Neuronal stem cell (in vitro differentiated cells): ENCODE results near the gene SPC24.

Experiments used
- DNase-seq: peaks from one replicate; pipeline ENCODE4 v3.0.0-alpha.2; 2013; ENCODE audit warnings: low spot score
- H2AFZ ChIP-seq: one replicate; pipeline ENCODE4 v1.6.1; 2013; ENCODE audit warnings: mild to moderate bottlenecking, low read length, inconsistent platforms
- H2AK5ac ChIP-seq: 2 replicates; pipeline ENCODE4 v1.6.1; 2013; ENCODE audit warnings: low read depth, mild to moderate bottlenecking, inconsistent platforms, low read length, moderate library complexity, mixed read lengths
- H2BK120ac ChIP-seq: 2 replicates; pipeline ENCODE4 v1.6.1; 2013; ENCODE audit warnings: low read depth, mild to moderate bottlenecking, inconsistent platforms, low read length, moderate library complexity, mixed read lengths
- H2BK12ac ChIP-seq: one replicate; pipeline ENCODE4 v1.6.1; 2013; ENCODE audit warnings: low read length, inconsistent platforms
- H2BK15ac ChIP-seq: 2 replicates; pipeline ENCODE4 v1.6.1; 2013; ENCODE audit warnings: mild to moderate bottlenecking, low read length, inconsistent platforms, mixed read lengths
- H2BK5ac ChIP-seq: one replicate; pipeline ENCODE4 v1.6.1; 2013; ENCODE audit warnings: inconsistent platforms, mild to moderate bottlenecking, low read length, moderate library complexity
- H3K14ac ChIP-seq: one replicate; pipeline ENCODE4 v1.6.1; 2013; ENCODE audit warnings: low read length, inconsistent platforms
- H3K18ac ChIP-seq: 2 replicates; pipeline ENCODE4 v1.6.1; 2013; ENCODE audit warnings: low read length, inconsistent platforms
- H3K23ac ChIP-seq: 2 replicates; pipeline ENCODE4 v1.6.1; 2013; ENCODE audit warnings: low read depth, mild to moderate bottlenecking, mixed read lengths, low read length, inconsistent platforms; ENCODE audit not compliant: poor library complexity
- H3K27ac ChIP-seq: replicated peaks from 3 replicates; pipeline ENCODE4 v1.5.1; 2013; ENCODE audit warnings: low read length, inconsistent platforms
- H3K27me3 ChIP-seq, 3 experiments: 2 replicates each; pipeline ENCODE4 v1.6.1; 2013; ENCODE audit warnings: low read length in 3 of 3, mild to moderate bottlenecking in 2 of 3, inconsistent platforms in 1 of 3, low read depth in 1 of 3, mixed read lengths in 1 of 3, moderate library complexity in 1 of 3; ENCODE audit not compliant: control insufficient read depth in 3 of 3, insufficient read depth in 3 of 3
- H3K36me3 ChIP-seq, 2 donors: replicated peaks in 1 of 2; 2 replicates each; pipeline ENCODE4 v1.6.1; 2013; ENCODE audit warnings: low read length in 2 of 2; ENCODE audit not compliant: control insufficient read depth in 2 of 2, insufficient read depth in 2 of 2
- H3K4ac ChIP-seq: 2 replicates; pipeline ENCODE4 v1.6.1; 2013; ENCODE audit warnings: inconsistent platforms, mild to moderate bottlenecking, low read length, moderate library complexity
- H3K4me1 ChIP-seq, 2 donors: 1 replicate in 1 of 2; 2 replicates in 1 of 2; pipeline ENCODE4 v1.6.1; 2013; ENCODE audit warnings: low read length in 2 of 2, low read depth in 1 of 2; ENCODE audit not compliant: control insufficient read depth in 2 of 2, insufficient read depth in 1 of 2
- H3K4me2 ChIP-seq: one replicate; pipeline ENCODE4 v1.6.1; 2013; ENCODE audit warnings: mild to moderate bottlenecking, low read length, inconsistent platforms; ENCODE audit not compliant: insufficient read depth, poor library complexity, severe bottlenecking
- H3K4me3 ChIP-seq, 2 donors: 2 replicates each; pipeline ENCODE4 v1.5.1; 2013; ENCODE audit warnings: low read length in 2 of 2, mild to moderate bottlenecking in 2 of 2, inconsistent platforms in 1 of 2, moderate library complexity in 1 of 2
- H3K79me1 ChIP-seq: one replicate; pipeline ENCODE4 v1.6.1; 2013; ENCODE audit warnings: low read depth, mild to moderate bottlenecking, inconsistent platforms, low read length, moderate library complexity
- H3K9ac ChIP-seq: one replicate; pipeline ENCODE4 v1.6.1; 2013; ENCODE audit warnings: mild to moderate bottlenecking, low read depth, low read length, inconsistent platforms; ENCODE audit not compliant: poor library complexity
- H3K9me3 ChIP-seq, 2 donors: replicated peaks in 1 of 2; 2 replicates each; pipeline versions ENCODE3 to v1.6.1; 2013; ENCODE audit warnings: low read length in 2 of 2, mild to moderate bottlenecking in 2 of 2, inconsistent platforms in 1 of 2, low read depth in 1 of 2, mixed read lengths in 1 of 2, moderate library complexity in 1 of 2; ENCODE audit not compliant: control insufficient read depth in 2 of 2, insufficient read depth in 1 of 2
- H4K8ac ChIP-seq: one replicate; pipeline ENCODE4 v1.6.1; 2013; ENCODE audit warnings: low read depth, mild to moderate bottlenecking, inconsistent platforms, low read length, moderate library complexity
- H4K91ac ChIP-seq: one replicate; pipeline ENCODE4 v1.6.1; 2013; ENCODE audit warnings: low read length, low read depth, mild to moderate bottlenecking, inconsistent platforms; ENCODE audit not compliant: poor library complexity
- WGBS, 2 donors: extraction: QIAGEN DNeasy Blood & Tissue Kit; methylation state at CpG; one replicate each; pipeline ENCODE4 v1.1.7; 2013; ENCODE audit warnings: missing lambda C conversion rate in 2 of 2, mixed read lengths in 1 of 2; ENCODE audit not compliant: insufficient read length in 2 of 2, insufficient replicate concordance in 1 of 2; ENCODE audit errors: extremely low coverage in 2 of 2; 5-methylcytosine and 5-hydroxymethylcytosine counted together

SPC24 gene

GRCh38 chr19:11194656-11195558, 39.3 kb upstream of the SPC24 start:
- Histone ChIP-seq H2AK5ac (no peak overlapping the region), H4K8ac (no peak overlapping the region), H3K4me3 (no peak overlapping the region), H2BK15ac (no peak overlapping the region), H2BK12ac (no peak overlapping the region), H3K36me3 (peaks cover 3 to 48% of the 10 kb centered on the region in 2 donors), H3K4me2 (no peak overlapping the region), H3K9me3 (no peaks in the 10 kb centered on the region), H3K27ac (no peak overlapping the region), H2AFZ (no peak overlapping the region), H3K79me1 (no peaks in the 10 kb centered on the region), H4K91ac (no peak overlapping the region), H3K18ac (peak overlapping the region; percentile 28), H2BK120ac (no peak overlapping the region), H2BK5ac (no peak overlapping the region), H3K27me3 (no peaks in the 10 kb centered on the region), H3K9ac (no peak overlapping the region), H3K4ac (no peak overlapping the region), H3K4me1 (peaks cover 4 to 7% of the 10 kb centered on the region in 2 donors), H3K14ac (no peak overlapping the region), H3K23ac (peak overlapping the region; percentile 20)
- WGBS, 2 donors: no CpG with 5 or more reads among the region's 20 CpGs
- no peak for DNase-seq

DNA sequence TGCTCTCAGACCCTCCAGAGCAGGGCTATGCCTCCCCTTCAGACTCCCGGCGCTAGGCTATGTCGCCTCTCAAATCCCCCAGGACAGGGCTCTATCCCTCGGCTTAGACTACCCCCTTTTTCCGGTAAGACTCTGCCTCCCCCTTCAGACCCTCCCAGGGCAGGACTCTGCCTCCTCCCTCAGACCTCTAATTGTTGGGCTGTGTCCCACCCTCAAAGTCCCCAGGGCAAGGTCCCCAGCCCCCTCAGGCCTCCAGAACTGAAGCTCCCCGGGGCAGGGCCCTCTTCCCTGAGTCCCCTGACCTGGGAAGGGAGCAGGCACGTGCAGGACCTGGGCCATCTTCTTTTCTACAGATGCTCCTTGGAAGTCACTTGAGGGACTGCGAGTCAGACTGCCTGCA, 38.6 kb upstream of the SPC24 start:
- no CpG with 5 or more reads among the region's 8 CpGs for WGBS, 2 donors
- peaks cover 3 to 47% of the 10 kb centered on the region in 2 donors for H3K36me3 ChIP-seq

GRCh38 chr19:11192957-11193939, 37.7 kb upstream of the SPC24 start:
- Histone ChIP-seq H3K9me3 (no peaks in the 10 kb centered on the region), H3K36me3 (peaks cover 3 to 43% of the 10 kb centered on the region in 2 donors), H2AFZ (no peak overlapping the region), H3K4me3 (no peak overlapping the region), H3K27me3 (no peaks in the 10 kb centered on the region), H2AK5ac (peak overlapping the region; percentile 56), H4K8ac (peak overlapping the region; percentile 92), H3K14ac (peak overlapping the region; percentile 56), H2BK15ac (no peak overlapping the region), H2BK12ac (peak overlapping the region; percentile 10), H2BK120ac (no peak overlapping the region), H3K27ac (no peak overlapping the region), H4K91ac (no peak overlapping the region), H3K18ac (no peak overlapping the region), H3K9ac (no peak overlapping the region), H3K4ac (no peak overlapping the region), H3K4me1 (peaks cover 4 to 7% of the 10 kb centered on the region in 2 donors), H3K79me1 (no peaks in the 10 kb centered on the region), H2BK5ac (no peak overlapping the region), H3K4me2 (no peak overlapping the region), H3K23ac (no peak overlapping the region)
- WGBS, 2 donors: no CpG with 5 or more reads among the region's 68 CpGs
- no peak for DNase-seq

More for the DNA sequence above, 38.6 kb upstream of the SPC24 start:
- Histone ChIP-seq H3K27ac (no peak overlapping the region), H3K9ac (no peak overlapping the region), H3K4ac (no peak overlapping the region), H3K14ac (no peak overlapping the region), H2AFZ (no peak overlapping the region), H3K23ac (no peak overlapping the region), H2BK120ac (no peak overlapping the region), H3K4me2 (no peak overlapping the region), H4K91ac (no peak overlapping the region), H3K79me1 (no peaks in the 10 kb centered on the region), H2BK5ac (no peak overlapping the region), H3K9me3 (no peaks in the 10 kb centered on the region), H3K27me3 (no peaks in the 10 kb centered on the region), H3K18ac (no peak overlapping the region), H2BK12ac (no peak overlapping the region), H3K4me1 (peaks cover 4 to 7% of the 10 kb centered on the region in 2 donors), H2AK5ac (no peak overlapping the region), H3K4me3 (no peak overlapping the region), H2BK15ac (no peak overlapping the region), H4K8ac (no peak overlapping the region)
- DNase-seq: no peak
